ENCODE results near the gene P2RX1.

The P2RX1 gene

DNA sequence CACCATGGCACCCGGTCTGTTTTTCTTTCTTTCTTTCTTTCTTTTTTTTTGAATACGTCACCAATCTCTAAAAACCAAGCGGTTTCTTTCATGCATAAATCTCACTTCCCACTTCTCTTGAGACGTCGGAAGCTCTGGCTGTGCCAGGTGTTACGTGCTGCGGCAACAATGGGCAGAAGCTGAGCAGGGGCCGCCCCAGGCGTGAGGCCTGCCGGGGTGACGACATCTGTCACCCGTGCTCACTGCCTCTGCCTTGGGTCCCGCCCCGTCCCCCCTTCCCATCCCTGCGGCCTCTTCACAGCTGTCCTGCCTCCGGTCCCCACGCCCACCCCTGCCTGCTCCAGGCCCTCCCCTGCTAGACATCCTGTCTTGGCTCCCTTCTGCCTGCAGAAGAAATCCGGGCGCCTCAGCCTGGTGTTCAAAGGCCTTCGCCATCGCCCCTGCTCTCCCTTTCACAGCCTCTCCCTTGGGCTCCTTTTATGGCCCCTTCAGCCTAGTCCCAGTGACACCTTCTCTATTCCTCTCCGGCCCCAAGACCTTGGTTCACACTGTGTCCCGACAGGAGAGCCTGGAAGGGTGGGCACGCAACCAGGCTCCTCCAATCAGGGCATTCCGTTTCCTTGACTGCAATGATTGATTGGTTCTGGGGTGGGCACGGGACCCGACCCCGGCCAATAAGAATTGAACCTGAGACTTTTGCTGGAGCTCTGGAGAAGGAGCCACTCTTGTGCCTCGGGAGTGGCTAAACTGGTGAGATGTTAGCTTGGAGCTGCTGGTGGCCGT lies 4.8 kb downstream of the P2RX1 start:
- H3K9me3 ChIP-seq, result no peaks in the 10 kb centered on the region
- no peaks in the 10 kb centered on the region for H3K27me3 ChIP-seq
- peak overlapping the region; percentile 99 for H3K27ac ChIP-seq
- TF ChIP-seq, protein P1, sequence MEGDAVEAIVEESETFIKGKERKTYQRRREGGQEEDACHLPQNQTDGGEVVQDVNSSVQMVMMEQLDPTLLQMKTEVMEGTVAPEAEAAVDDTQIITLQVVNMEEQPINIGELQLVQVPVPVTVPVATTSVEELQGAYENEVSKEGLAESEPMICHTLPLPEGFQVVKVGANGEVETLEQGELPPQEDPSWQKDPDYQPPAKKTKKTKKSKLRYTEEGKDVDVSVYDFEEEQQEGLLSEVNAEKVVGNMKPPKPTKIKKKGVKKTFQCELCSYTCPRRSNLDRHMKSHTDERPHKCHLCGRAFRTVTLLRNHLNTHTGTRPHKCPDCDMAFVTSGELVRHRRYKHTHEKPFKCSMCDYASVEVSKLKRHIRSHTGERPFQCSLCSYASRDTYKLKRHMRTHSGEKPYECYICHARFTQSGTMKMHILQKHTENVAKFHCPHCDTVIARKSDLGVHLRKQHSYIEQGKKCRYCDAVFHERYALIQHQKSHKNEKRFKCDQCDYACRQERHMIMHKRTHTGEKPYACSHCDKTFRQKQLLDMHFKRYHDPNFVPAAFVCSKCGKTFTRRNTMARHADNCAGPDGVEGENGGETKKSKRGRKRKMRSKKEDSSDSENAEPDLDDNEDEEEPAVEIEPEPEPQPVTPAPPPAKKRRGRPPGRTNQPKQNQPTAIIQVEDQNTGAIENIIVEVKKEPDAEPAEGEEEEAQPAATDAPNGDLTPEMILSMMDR (IDR thresholded peaks at IDR 0.05), result no peak
- peaks cover 46 to 59% of the 10 kb centered on the region in 2 experiments for H3K4me1 ChIP-seq (ENCODE audit: control insufficient read depth in 1 of 2, insufficient read depth in 1 of 2, low read depth in 1 of 2, low read length in 1 of 2)
- H3K36me3 ChIP-seq, result peaks cover 40% of the 10 kb centered on the region
- peak overlapping the region; percentile 17 to 35 for H3K4me3 ChIP-seq (ENCODE audit: low read depth in 1 of 2, low read length in 1 of 2)

DNA sequence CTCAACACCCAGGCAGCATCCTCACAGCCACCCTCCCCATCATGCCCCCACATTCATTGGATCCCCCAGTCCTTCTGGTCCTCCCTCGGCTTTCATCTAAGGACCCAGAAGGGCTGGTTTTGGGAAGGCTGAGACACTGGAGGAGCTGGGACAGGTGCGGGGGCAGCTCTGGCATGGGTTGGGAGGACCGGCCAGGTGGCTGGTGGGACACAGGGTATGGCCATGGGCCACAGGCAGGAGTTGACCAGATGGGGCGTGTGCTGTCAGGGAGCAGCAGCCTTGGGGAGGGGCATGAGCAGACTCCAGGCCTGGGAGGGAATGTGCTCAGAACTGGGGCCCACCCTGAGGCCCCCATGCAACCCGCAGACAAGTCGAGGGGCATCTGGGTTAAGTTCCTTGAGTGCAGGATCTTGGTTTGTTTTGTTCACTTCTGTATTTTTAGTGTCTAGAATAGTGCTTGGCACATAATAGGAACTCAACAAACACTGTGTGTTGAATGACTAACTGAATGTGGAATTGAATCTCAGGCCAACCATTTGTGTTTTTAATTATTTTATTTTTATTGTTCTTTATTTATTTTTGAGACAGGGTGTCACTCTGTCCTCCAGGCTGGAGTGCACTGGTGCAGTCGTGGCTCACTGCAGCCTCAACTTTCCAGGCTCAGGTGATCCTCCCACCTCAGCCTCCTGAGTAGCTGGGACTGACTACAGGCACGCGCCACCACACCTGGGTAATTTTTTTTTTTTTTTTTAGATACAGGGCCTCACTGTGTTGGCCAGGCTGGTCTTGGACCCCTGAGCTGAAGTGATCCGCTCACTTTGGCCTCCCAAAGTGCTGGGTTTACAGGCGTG lies 5.6 kb downstream of the P2RX1 start:
- H3K27me3 ChIP-seq, result no peaks in the 10 kb centered on the region
- no peaks in the 10 kb centered on the region for H3K9me3 ChIP-seq
- H3K4me3 ChIP-seq (ENCODE audit: low read depth in 1 of 2, low read length in 1 of 2), result peak overlapping the region; percentile 17 to 35
- peaks cover 45 to 55% of the 10 kb centered on the region in 2 experiments for H3K4me1 ChIP-seq (ENCODE audit: control insufficient read depth in 1 of 2, insufficient read depth in 1 of 2, low read depth in 1 of 2, low read length in 1 of 2)
- TF ChIP-seq, protein P1 (IDR thresholded peaks at IDR 0.05), result no peak
- H3K27ac ChIP-seq, result peak overlapping the region; percentile 99
- peaks cover 47% of the 10 kb centered on the region for H3K36me3 ChIP-seq

DNA sequence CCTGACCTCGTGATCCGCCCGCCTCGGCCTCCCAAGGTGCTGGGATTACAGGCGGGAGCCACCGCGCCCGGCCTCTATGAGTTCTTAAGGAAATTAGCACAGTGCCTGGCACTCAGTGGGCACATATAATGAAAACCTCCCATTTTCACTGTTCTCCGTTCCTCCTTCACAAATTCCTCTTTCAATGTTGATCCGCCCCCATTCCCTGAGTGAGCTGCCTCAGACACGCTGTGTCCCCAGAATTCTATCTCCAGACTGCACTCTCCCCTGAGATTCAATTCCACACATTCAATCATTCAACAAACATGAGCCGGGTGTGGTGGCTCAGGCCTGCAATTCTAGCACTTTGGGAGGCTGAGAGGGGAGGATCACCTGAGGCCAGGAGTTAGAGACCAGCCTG lies 7.0 kb downstream of the P2RX1 start:
- H3K9me3 ChIP-seq, result no peaks in the 10 kb centered on the region
- H3K27ac ChIP-seq, result no peak overlapping the region
- TF ChIP-seq, protein P1 (IDR thresholded peaks at IDR 0.05), result no peak
- peaks cover 60% of the 10 kb centered on the region for H3K36me3 ChIP-seq
- H3K4me1 ChIP-seq (ENCODE audit: control insufficient read depth in 1 of 2, insufficient read depth in 1 of 2, low read depth in 1 of 2, low read length in 1 of 2), result peaks cover 41 to 42% of the 10 kb centered on the region in 2 experiments
- H3K27me3 ChIP-seq, result no peaks in the 10 kb centered on the region
- no peak overlapping the region for H3K4me3 ChIP-seq (ENCODE audit: low read depth in 1 of 2, low read length in 1 of 2)

DNA sequence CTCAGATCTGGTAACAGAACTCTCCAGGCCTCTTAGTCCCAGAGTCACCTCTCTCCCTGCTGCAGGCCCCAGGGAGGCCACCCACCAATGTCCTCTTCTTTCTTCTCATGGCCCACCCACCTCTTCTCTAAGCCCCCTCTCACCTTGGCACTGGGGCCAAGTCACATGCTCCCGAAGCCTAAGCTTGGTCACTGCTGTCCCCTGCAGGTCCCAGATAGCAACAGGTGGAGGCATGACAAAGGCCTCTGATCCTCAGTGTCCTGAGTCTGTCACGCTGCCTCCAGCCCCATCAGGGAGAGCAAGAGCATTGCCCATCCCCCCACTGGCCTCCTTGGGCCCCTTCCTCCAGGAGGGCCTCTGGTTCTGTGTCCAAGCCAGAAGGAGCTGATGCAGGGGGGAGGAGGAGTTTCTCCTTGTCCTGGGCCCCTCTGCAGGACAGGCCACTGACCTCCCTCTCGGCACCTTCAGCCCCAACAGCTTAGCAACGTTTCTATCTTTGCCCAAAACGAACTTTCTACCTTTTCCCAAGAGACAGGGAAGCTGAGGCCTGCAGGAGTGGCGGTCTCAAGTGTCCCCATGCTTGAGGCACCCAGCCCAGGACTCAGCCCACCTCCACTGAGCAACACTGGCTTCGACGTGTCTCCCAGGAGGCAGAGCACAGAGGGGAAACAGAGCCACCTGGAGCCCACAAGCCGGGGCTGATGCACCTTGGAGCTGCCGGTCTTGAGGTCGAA lies 8.6 kb downstream of the P2RX1 start:
- Histone ChIP-seq H3K9me3 (no peaks in the 10 kb centered on the region), H3K36me3 (peaks cover 66% of the 10 kb centered on the region), H3K4me3 (ENCODE audit: low read depth in 1 of 2, low read length in 1 of 2) (no peak overlapping the region), H3K27me3 (no peaks in the 10 kb centered on the region), H3K27ac (peak overlapping the region; percentile 41), H3K4me1 (ENCODE audit: control insufficient read depth in 1 of 2, insufficient read depth in 1 of 2, low read depth in 1 of 2, low read length in 1 of 2) (peaks cover 25 to 26% of the 10 kb centered on the region in 2 experiments)
- TF ChIP-seq, protein P1 (IDR thresholded peaks at IDR 0.05), result no peak

DNA sequence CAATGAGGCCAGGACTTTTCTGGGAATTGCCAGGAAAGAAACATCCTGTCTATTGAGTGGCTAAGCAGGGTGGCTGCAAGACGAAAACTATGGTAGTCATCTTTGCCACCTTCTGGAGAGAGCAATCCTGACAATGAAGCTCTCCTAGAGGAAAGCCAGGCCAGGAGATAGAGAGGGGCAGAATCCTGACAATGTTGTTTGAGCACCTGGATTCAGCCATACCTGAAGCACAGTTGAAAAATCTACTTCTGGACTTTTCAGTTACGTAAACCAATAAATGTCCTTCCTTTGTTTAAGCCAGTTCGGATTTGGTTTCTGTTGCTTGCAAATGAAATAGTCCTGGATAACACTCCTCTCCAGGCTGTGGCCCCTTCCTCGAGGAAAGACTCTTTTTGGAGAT lies 9.4 kb downstream of the P2RX1 start:
- H3K27ac ChIP-seq, result peak overlapping the region; percentile 27
- H3K36me3 ChIP-seq, result peaks cover 70% of the 10 kb centered on the region
- peaks cover 18% of the 10 kb centered on the region in 2 experiments for H3K4me1 ChIP-seq (ENCODE audit: control insufficient read depth in 1 of 2, insufficient read depth in 1 of 2, low read depth in 1 of 2, low read length in 1 of 2)
- H3K27me3 ChIP-seq, result no peaks in the 10 kb centered on the region
- H3K9me3 ChIP-seq, result no peaks in the 10 kb centered on the region
- TF ChIP-seq, protein P1 (IDR thresholded peaks at IDR 0.05), result no peak
- no peak overlapping the region for H3K4me3 ChIP-seq (ENCODE audit: low read depth in 1 of 2, low read length in 1 of 2)

Data from neutrophil (primary cell).